ENCODE measurements around the gene ATG4D. TPM values are rescaled to one million over a fixed set of nuclear protein-coding genes. Genes with fewer than 3 reads are reported as not detected.
"Not testable (repeated sequence)": the region's sequence is repeated elsewhere in the genome, so short reads cannot be mapped to it uniquely, and the experiment has no call there.

The ATG4D gene
- polyA plus RNA-seq, 4 donors: 24.0 to 181 (median 105) TPM

GRCh38 chr19:10543059-10543419, 665 bp upstream of the ATG4D start:
- no peak for DNase-seq
- peak overlapping the region in 2 of 3 donors; percentile 95 to 96 for H3K4me3 ChIP-seq (ENCODE audit: low read depth in 1 of 3, low read length in 3 of 3)
- FAIRE-seq: no peak
- peaks cover 0 to 12% (median 3%) of the 10 kb centered on the region in 3 donors for H3K4me1 ChIP-seq (ENCODE audit: control insufficient read depth in 3 of 3, insufficient read depth in 2 of 3, low read depth in 1 of 3, low read length in 2 of 3)
- H3K36me3 ChIP-seq (ENCODE audit: control insufficient read depth in 3 of 3, insufficient read depth in 2 of 3, low read depth in 1 of 3, low read length in 3 of 3): peaks cover 5 to 29% (median 5%) of the 10 kb centered on the region in 3 donors
- no peaks in the 10 kb centered on the region for H3K27me3 ChIP-seq (ENCODE audit: control insufficient read depth in 3 of 3, insufficient read depth in 3 of 3, low read length in 3 of 3)
- peak overlapping the region in 1 of 3 donors; percentile 53 for H3K27ac ChIP-seq (ENCODE audit: low read depth in 1 of 3, low read length in 2 of 3)
- 39 to 48% (median 46%) methylated on average over 8 of the region's 8 CpGs for WGBS, 3 donors
- H3K9me3 ChIP-seq (ENCODE audit: control insufficient read depth in 2 of 2, insufficient read depth in 1 of 2, low read depth in 1 of 2, low read length in 1 of 2): no peaks in the 10 kb centered on the region

GRCh38 chr19:10544242-10544752, 593 bp downstream of the ATG4D start:
- H3K27ac ChIP-seq (ENCODE audit: low read depth in 1 of 3, low read length in 2 of 3): peak overlapping the region; percentile 77 to 91 (median 91)

GRCh38 chr19:10544753-10545251, 1.1 kb downstream of the ATG4D start:
- 16 to 47% (median 26%) methylated on average over 21 to 23 of the region's 23 CpGs for WGBS, 3 donors
- Histone ChIP-seq H3K4me3 (ENCODE audit: low read depth in 1 of 3, low read length in 3 of 3) (peak overlapping the region; percentile 95 to 98 (median 96)), H3K27ac (ENCODE audit: low read depth in 1 of 3, low read length in 2 of 3) (peak overlapping the region; percentile 77 to 91 (median 91)), H3K4me1 (ENCODE audit: control insufficient read depth in 3 of 3, insufficient read depth in 2 of 3, low read depth in 1 of 3, low read length in 2 of 3) (peaks cover 0 to 12% (median 3%) of the 10 kb centered on the region in 3 donors), H3K36me3 (ENCODE audit: control insufficient read depth in 3 of 3, insufficient read depth in 2 of 3, low read depth in 1 of 3, low read length in 3 of 3) (peaks cover 9 to 46% (median 11%) of the 10 kb centered on the region in 3 donors), H3K9me3 (ENCODE audit: control insufficient read depth in 2 of 2, insufficient read depth in 1 of 2, low read depth in 1 of 2, low read length in 1 of 2) (no peaks in the 10 kb centered on the region), H3K27me3 (ENCODE audit: control insufficient read depth in 3 of 3, insufficient read depth in 3 of 3, low read length in 3 of 3) (no peaks in the 10 kb centered on the region)
- peak; percentile 57 to 79 for DNase-seq
- no peak for FAIRE-seq

More at GRCh38 chr19:10544242-10544752, 593 bp downstream of the ATG4D start:
- WGBS, 3 donors: 3 to 20% (median 7%) methylated on average over 19 to 22 of the region's 22 CpGs
- FAIRE-seq (no peak), DNase-seq (peak; percentile 65 to 84)
- H3K4me1 ChIP-seq (ENCODE audit: control insufficient read depth in 3 of 3, insufficient read depth in 2 of 3, low read depth in 1 of 3, low read length in 2 of 3): peaks cover 0 to 12% (median 3%) of the 10 kb centered on the region in 3 donors
- peak overlapping the region; percentile 95 to 98 (median 96) for H3K4me3 ChIP-seq (ENCODE audit: low read depth in 1 of 3, low read length in 3 of 3)
- no peaks in the 10 kb centered on the region for H3K9me3 ChIP-seq (ENCODE audit: control insufficient read depth in 2 of 2, insufficient read depth in 1 of 2, low read depth in 1 of 2, low read length in 1 of 2)
- H3K36me3 ChIP-seq (ENCODE audit: control insufficient read depth in 3 of 3, insufficient read depth in 2 of 3, low read depth in 1 of 3, low read length in 3 of 3): peaks cover 9 to 41% (median 11%) of the 10 kb centered on the region in 3 donors
- H3K27me3 ChIP-seq (ENCODE audit: control insufficient read depth in 3 of 3, insufficient read depth in 3 of 3, low read length in 3 of 3): no peaks in the 10 kb centered on the region

- Histone ChIP-seq H3K27me3 (ENCODE audit: control insufficient read depth in 3 of 3, insufficient read depth in 3 of 3, low read length in 3 of 3) (no peaks in the 10 kb centered on the region), H3K27ac (ENCODE audit: low read depth in 1 of 3, low read length in 2 of 3) (no peak overlapping the region), H3K9me3 (ENCODE audit: control insufficient read depth in 2 of 2, insufficient read depth in 1 of 2, low read depth in 1 of 2, low read length in 1 of 2) (no peaks in the 10 kb centered on the region), H3K36me3 (ENCODE audit: control insufficient read depth in 3 of 3, insufficient read depth in 2 of 3, low read depth in 1 of 3, low read length in 3 of 3) (peaks cover 14 to 66% (median 14%) of the 10 kb centered on the region in 3 donors), H3K4me3 (ENCODE audit: low read depth in 1 of 3, low read length in 3 of 3) (no peak overlapping the region), H3K4me1 (ENCODE audit: control insufficient read depth in 3 of 3, insufficient read depth in 2 of 3, low read depth in 1 of 3, low read length in 2 of 3) (peaks cover 0 to 12% (median 3%) of the 10 kb centered on the region in 3 donors)
- WGBS, 3 donors: 92 to 95% (median 93%) methylated on average over 17 of the region's 17 CpGs
- FAIRE-seq (no peak), DNase-seq (no peak)
Measured at GRCh38 chr19:10546817-10547216, 3.1 kb downstream of the ATG4D start.

GRCh38 chr19:10548746-10549276, 5.1 kb downstream of the ATG4D start:
- no peak overlapping the region for H3K4me3 ChIP-seq (ENCODE audit: low read depth in 1 of 3, low read length in 3 of 3)
- 97 to 98% (median 97%) methylated on average over 18 of the region's 18 CpGs for WGBS, 3 donors
- DNase-seq (no peak), FAIRE-seq (no peak)
- H3K36me3 ChIP-seq (ENCODE audit: control insufficient read depth in 3 of 3, insufficient read depth in 2 of 3, low read depth in 1 of 3, low read length in 3 of 3): peaks cover 19 to 86% (median 32%) of the 10 kb centered on the region in 3 donors
- H3K4me1 ChIP-seq (ENCODE audit: control insufficient read depth in 3 of 3, insufficient read depth in 2 of 3, low read depth in 1 of 3, low read length in 2 of 3): peaks cover 6 to 9% (median 9%) of the 10 kb centered on the region in 3 donors
- no peaks in the 10 kb centered on the region for H3K9me3 ChIP-seq (ENCODE audit: control insufficient read depth in 2 of 2, insufficient read depth in 1 of 2, low read depth in 1 of 2, low read length in 1 of 2)
- H3K27me3 ChIP-seq (ENCODE audit: control insufficient read depth in 3 of 3, insufficient read depth in 3 of 3, low read length in 3 of 3): no peaks in the 10 kb centered on the region
- no peak overlapping the region for H3K27ac ChIP-seq (ENCODE audit: low read depth in 1 of 3, low read length in 2 of 3)

GRCh38 chr19:10549733-10550132, 6.0 kb downstream of the ATG4D start:
- Histone ChIP-seq H3K4me1 (ENCODE audit: control insufficient read depth in 3 of 3, insufficient read depth in 2 of 3, low read depth in 1 of 3, low read length in 2 of 3) (peaks cover 6 to 8% (median 6%) of the 10 kb centered on the region in 3 donors), H3K27ac (ENCODE audit: low read depth in 1 of 3, low read length in 2 of 3) (no peak overlapping the region), H3K27me3 (ENCODE audit: control insufficient read depth in 3 of 3, insufficient read depth in 3 of 3, low read length in 3 of 3) (no peaks in the 10 kb centered on the region), H3K36me3 (ENCODE audit: control insufficient read depth in 3 of 3, insufficient read depth in 2 of 3, low read depth in 1 of 3, low read length in 3 of 3) (peaks cover 21 to 94% (median 32%) of the 10 kb centered on the region in 3 donors), H3K9me3 (ENCODE audit: control insufficient read depth in 2 of 2, insufficient read depth in 1 of 2, low read depth in 1 of 2, low read length in 1 of 2) (no peaks in the 10 kb centered on the region), H3K4me3 (ENCODE audit: low read depth in 1 of 3, low read length in 3 of 3) (no peak overlapping the region)
- WGBS, 3 donors: 78 to 87% (median 80%) methylated on average over 7 of the region's 7 CpGs
- DNase-seq (no peak), FAIRE-seq (no peak)

- H3K4me1 ChIP-seq (ENCODE audit: control insufficient read depth in 3 of 3, insufficient read depth in 2 of 3, low read depth in 1 of 3, low read length in 2 of 3): peaks cover 3 to 6% (median 6%) of the 10 kb centered on the region in 3 donors
- FAIRE-seq (no peak), DNase-seq (no peak)
- H3K9me3 ChIP-seq (ENCODE audit: control insufficient read depth in 2 of 2, insufficient read depth in 1 of 2, low read depth in 1 of 2, low read length in 1 of 2): no peaks in the 10 kb centered on the region
- H3K4me3 ChIP-seq (ENCODE audit: low read depth in 1 of 3, low read length in 3 of 3): no peak overlapping the region
- H3K27ac ChIP-seq (ENCODE audit: low read depth in 1 of 3, low read length in 2 of 3): no peak overlapping the region
- peaks cover 23 to 97% (median 35%) of the 10 kb centered on the region in 3 donors for H3K36me3 ChIP-seq (ENCODE audit: control insufficient read depth in 3 of 3, insufficient read depth in 2 of 3, low read depth in 1 of 3, low read length in 3 of 3)
- WGBS, 3 donors: 91 to 99% (median 98%) methylated on average over 5 to 6 of the region's 6 CpGs
- H3K27me3 ChIP-seq (ENCODE audit: control insufficient read depth in 3 of 3, insufficient read depth in 3 of 3, low read length in 3 of 3): no peaks in the 10 kb centered on the region
Measured at GRCh38 chr19:10550336-10550735, 6.6 kb downstream of the ATG4D start.

GRCh38 chr19:10551006-10551405, 7.3 kb downstream of the ATG4D start:
- H3K36me3 ChIP-seq (ENCODE audit: control insufficient read depth in 3 of 3, insufficient read depth in 2 of 3, low read depth in 1 of 3, low read length in 3 of 3): peaks cover 23 to 98% (median 35%) of the 10 kb centered on the region in 3 donors
- H3K4me1 ChIP-seq (ENCODE audit: control insufficient read depth in 3 of 3, insufficient read depth in 2 of 3, low read depth in 1 of 3, low read length in 2 of 3); H3K9me3 ChIP-seq (ENCODE audit: control insufficient read depth in 2 of 2, insufficient read depth in 1 of 2, low read depth in 1 of 2, low read length in 1 of 2); FAIRE-seq; H3K4me3 ChIP-seq (ENCODE audit: low read depth in 1 of 3, low read length in 3 of 3); H3K27ac ChIP-seq (ENCODE audit: low read depth in 1 of 3, low read length in 2 of 3); H3K27me3 ChIP-seq (ENCODE audit: control insufficient read depth in 3 of 3, insufficient read depth in 3 of 3, low read length in 3 of 3): not testable (repeated sequence)
- WGBS, 3 donors: 52 to 85% (median 60%) methylated on average over 9 of the region's 9 CpGs
- peak in 1 of 2 donors; percentile 51 for DNase-seq
